ENCODE data around the gene ZNF780A.
"Not testable (repeated sequence)": the region's sequence is repeated elsewhere in the genome, so short reads cannot be mapped to it uniquely, and the experiment has no call there.

The ZNF780A gene

GRCh38 chr19:40081411-40081810 lies 9.3 kb downstream of the ZNF780A start:
- DNase-seq, result no peak

GRCh38 chr19:40080289-40080688 lies 10.5 kb downstream of the ZNF780A start:
- no peak for DNase-seq

- DNase-seq, result no peak
These were observed 12.4 kb downstream of the ZNF780A start for GRCh38 chr19:40078377-40078776.

GRCh38 chr19:40070058-40070457 lies 20.7 kb downstream of the ZNF780A start:
- DNase-seq, result no peak

DNA sequence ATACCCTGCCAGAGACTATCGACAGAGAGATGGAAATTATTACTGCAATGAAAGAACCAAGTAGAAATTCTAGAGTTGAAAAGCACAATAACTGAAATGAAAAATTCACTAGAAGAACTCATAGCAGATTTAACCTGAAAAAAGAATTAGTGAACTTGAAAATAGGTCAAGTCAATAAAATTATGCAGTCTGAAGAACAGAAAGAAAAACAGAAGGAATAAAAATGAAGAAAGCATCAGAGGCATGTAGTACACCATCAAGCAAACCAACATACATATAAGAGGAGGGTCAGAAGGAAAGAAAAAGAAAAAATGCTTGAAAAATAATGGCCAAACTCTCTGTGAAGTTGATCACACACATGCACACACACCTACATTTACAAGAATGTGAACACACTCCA lies 31.1 kb downstream of the ZNF780A start:
- no peak for DNase-seq

- DNase-seq, result no peak
These were observed 33.6 kb downstream of the ZNF780A start for GRCh38 chr19:40057166-40057565.

DNA sequence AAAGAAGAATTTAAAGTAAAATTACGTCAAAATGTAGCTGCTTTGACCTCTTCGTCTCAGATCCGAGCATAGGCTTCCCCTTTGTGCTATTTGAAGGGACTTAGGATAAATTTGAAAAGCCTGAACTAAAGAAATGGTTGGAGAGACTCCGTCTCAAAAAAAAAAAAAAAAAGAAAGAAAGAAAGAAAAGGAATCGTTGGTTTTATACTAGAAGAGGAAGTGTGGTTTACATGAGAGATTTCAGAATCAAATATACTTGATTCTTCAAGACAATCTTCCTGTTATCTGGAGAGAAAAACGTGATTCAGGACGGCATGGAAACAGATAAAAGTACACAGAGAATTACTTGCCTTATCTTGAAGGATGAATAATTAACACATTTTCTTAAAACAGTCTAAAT lies 34.2 kb downstream of the ZNF780A start:
- DNase-seq, result no peak

GRCh38 chr19:40055832-40056504 lies 34.8 kb downstream of the ZNF780A start, which contains the start of gene ZNF780B:
Gene ZNF780B (minus strand): TSS chr19:40056231. CDS start chr19:40050332, 5,899 bp downstream.
- DNase-seq, result peak; percentile 64

- DNase-seq, result no peak
These were observed 35.7 kb downstream of the ZNF780A start for GRCh38 chr19:40055049-40055448.

- DNase-seq, result no peak
These were observed 36.1 kb downstream of the ZNF780A start for GRCh38 chr19:40054632-40055031.

DNA sequence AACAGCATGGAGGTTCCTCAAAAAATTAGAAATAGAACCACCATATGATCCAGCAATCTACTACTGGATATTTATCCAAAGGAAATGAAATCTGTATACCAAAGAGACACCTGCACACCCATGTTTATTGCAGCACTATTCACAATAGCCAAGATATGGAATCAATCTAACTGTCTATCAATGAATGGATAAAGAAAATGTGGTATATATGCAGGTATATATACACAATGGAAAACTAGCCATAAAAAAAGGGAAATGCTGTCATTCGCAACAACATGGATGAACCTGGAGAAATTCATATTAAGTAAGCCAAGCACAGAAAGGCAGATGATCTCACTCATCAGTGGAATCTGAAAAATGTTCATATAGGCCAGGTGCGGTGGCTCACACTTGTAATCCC lies 37.3 kb downstream of the ZNF780A start:
- no peak for DNase-seq

DNA sequence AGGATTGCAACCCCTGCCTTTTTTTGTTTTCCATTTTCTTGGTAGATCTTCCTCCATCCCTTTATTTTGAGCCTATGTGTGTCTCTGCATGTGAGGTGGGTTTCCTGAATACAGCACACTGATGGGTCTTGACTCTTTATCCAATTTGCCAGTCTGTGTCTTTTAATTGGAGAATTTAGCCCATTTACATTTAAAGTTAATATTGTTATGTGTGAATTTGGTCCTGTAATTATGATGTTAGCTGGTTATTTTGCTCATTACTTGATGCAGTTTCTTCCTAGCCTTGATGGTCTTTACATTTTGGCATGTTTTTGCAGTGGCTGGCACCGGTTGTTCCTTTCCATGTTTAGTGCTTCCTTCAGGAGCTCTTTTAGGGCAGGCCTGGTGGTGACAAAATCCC lies 49.0 kb downstream of the ZNF780A start:
- DNase-seq, result not testable (repeated sequence)

GRCh38 chr19:40038047-40038446 lies 52.7 kb downstream of the ZNF780A start:
- not testable (repeated sequence) for DNase-seq

DNA sequence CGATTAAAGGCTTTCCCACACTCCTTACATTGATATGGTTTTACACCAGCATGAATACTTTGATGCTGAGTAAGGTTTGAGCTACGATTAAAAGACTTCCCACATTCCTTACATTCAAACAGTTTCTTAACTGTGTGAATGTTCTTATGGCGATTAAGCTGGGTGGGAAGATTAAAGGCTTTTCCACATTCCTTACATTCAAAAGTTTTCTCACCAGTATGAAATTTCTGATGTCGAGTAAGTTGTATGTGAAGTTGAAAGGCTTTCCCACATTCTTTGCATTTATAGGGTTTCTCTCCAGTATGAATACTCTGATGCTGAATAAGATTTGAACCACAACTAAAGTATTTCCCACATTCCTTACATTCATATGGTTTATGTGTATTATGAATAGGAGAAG lies 54.7 kb downstream of the ZNF780A start:
- no peak for DNase-seq

GRCh38 chr19:40033989-40034560 lies 56.7 kb downstream of the ZNF780A start:
- no peak for DNase-seq

GRCh38 chr19:40026597-40026970 lies 64.2 kb downstream of the ZNF780A start:
- DNase-seq, result no peak

- no peak for DNase-seq
These were observed 64.7 kb downstream of the ZNF780A start for GRCh38 chr19:40025938-40026596.

DNA sequence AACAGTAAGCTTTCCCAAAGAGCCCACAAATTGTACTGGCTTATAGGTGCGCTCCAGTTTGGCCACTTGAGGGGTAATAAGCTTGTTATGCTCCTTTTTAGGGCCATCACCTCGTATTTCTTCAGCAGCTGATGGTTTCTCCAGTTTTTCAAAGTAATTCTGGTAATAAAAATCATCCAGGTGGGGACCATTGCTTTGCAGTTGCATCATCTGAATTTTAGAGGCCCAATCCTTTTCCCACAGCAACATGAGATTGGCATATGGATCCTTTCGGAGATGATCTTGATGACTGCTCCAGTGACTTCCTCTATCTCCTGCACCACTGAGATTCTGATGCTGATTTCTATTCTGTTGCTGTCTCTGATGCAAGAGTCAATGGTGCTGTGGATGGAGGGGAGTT lies 66.8 kb downstream of the ZNF780A start:
- DNase-seq, result no peak
